GM10266 (cell line): ENCODE results near the gene PARN.

Source experiments
- DNase-seq: peaks from one replicate; pipeline ENCODE4 v3.0.0; 2012; ENCODE audit errors: extremely low spot score
- TF ChIP-seq, protein P1 (sequence below): IDR thresholded peaks from 2 replicates; pipeline ENCODE4 v1.5.1; 2012; ENCODE audit warnings: mild to moderate bottlenecking, low read depth; ENCODE audit not compliant: control insufficient read depth, insufficient read depth; ENCODE audit errors: missing control alignments

PARN gene

DNA sequence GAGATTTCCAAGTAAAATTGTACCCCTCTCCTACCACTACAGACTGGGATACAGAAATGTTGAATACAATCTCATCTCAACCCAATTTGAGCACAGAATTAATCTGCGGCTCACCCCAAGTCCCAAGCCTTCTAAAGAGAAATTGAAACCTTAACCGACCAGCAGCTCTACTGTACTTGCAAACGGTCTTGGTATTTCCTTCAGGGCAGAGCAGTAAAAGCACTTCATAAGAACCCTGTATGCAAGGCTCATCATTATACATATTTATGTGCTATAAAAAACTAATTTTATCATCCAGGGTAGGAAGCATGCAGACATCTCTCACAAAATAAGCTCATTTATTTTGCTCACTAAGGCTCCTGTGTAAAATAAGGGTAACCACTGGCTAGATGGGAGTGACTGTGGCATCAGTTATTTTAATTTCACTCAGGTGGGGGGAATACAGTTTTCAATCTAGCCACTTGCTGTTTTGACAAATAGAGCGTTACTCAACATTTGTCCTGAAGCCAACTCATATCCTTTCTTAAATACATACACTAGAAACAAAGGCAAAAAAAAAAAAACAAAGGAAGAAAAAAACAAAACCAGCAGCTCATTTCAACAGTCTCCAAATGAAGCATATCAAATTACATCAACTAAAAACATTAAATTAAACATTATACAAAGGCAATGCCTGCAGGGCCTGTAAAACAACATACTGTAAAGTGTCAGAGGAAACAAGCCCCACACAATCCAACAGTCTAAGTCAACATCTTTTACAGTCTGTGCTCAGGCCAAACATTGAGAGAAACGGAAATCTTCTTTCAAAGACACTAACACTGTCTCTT lies 65.0 kb downstream of the PARN start:
- DNase-seq = no peak
- TF ChIP-seq, protein P1, sequence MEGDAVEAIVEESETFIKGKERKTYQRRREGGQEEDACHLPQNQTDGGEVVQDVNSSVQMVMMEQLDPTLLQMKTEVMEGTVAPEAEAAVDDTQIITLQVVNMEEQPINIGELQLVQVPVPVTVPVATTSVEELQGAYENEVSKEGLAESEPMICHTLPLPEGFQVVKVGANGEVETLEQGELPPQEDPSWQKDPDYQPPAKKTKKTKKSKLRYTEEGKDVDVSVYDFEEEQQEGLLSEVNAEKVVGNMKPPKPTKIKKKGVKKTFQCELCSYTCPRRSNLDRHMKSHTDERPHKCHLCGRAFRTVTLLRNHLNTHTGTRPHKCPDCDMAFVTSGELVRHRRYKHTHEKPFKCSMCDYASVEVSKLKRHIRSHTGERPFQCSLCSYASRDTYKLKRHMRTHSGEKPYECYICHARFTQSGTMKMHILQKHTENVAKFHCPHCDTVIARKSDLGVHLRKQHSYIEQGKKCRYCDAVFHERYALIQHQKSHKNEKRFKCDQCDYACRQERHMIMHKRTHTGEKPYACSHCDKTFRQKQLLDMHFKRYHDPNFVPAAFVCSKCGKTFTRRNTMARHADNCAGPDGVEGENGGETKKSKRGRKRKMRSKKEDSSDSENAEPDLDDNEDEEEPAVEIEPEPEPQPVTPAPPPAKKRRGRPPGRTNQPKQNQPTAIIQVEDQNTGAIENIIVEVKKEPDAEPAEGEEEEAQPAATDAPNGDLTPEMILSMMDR = no peak

DNA sequence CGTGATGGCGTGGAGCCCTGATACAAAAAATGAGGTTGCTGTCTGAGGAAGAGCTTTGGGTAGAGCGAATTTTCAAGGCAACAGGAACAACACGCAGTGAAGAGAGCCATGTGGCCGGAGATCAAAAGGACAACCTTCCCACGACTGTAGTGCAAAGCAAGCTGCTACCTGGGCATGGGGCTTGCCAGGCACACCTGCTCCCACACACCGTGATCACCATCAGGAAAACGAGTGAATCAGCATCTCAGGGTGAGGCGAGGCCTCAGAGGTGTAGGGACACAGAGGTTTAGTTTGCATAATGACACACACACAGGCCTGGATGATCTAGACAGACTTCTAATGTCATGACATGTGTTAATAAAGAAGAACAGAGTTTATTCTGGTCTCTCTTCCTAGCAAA lies 65.7 kb downstream of the PARN start:
- DNase-seq = no peak
- TF ChIP-seq, protein P1 = no peak

DNA sequence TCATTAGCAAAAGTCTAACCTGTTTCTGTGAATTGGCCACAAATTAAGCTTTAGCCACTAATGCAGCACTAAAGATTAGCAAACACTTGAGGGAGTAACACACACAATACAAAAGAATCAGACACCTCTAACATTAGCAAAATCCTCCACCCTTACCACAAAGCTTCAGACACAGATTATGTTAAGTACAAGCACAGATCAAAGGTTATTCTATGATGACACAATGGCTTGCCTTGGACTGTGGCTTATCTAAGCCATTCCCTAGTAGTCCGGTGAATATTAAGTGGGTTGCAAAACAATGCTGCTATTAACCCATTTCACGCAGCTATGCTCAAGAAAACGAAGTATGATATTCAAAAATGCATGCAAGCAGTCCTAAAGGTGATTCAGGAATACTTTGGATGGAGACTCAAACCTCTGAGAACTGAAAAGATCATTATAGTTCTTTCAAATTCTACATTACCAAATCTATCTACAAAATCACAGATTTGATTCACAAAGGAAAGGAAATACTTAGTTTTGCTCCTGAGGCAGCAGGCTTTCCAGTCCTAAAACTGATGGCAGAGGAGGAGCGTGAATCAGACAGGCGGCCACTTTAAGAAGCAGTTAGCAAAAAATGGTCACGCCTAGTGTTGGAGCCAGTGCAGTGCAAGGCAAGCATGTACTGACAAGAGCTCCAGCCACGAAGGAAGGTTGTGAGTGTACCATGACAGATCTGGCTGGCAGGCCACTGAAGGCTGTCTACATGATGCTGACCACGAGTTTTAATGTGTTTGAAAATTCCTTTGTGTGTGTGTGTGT lies 67.2 kb downstream of the PARN start:
- DNase-seq = no peak
- TF ChIP-seq, protein P1 = no peak

DNA sequence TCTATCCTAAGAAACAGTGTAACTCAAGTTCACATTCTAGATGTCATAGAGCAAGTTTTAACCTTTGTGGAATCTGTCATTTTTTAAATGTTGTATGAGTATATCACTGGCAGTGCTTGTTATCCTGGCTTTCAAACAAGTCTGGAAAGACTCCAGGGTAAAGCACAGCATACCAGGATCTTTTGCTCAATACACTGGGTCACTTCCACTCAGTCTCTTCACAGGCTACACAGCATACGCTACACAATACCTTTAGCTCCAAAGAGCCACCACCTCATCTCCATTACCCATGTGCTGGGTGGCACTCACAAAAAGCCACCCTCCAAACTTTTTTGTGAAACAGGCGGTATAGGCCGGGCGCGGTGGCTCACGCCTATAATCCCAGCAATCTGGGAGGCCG lies 69.5 kb downstream of the PARN start:
- TF ChIP-seq, protein P1 = no peak
- DNase-seq = no peak

DNA sequence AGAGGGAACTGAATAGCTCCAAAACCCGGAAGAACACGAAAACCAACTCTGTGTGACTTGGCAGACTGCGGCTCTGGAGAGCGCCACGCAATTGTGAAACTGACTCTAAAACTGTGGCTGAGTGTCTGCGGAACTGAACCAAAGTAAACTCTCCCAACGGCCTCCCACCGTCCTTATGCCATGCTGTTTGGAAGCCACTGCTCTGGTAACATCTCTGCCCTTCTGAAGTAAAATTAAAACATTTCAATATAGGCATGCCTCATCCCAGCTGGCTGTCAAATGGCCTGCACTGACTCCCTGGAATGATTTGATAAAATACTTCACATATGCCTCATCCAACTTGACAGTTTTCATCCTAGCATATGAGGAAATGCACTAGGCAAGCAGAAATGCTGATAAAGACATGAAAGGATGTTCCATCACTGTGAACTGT lies 70.2 kb downstream of the PARN start:
- DNase-seq = no peak

DNA sequence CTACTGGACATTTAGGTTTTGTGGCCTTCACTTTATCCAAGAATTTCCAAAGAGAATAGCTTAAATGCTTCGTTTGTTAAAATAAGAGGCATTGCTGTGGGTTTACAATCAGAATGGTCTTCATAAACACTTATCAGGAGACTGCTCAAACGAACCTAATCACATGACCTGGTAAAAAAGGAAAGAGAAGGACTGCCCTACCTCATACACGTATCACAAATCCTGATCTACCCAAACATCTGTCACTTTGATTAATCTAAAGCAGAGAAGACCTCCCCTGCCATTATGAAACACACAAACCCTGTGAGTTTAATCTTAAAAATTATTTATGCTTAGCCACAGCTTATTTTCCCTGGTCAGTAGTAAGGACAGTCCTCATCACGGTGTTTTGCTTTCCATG lies 76.6 kb downstream of the PARN start:
- TF ChIP-seq, protein P1 = no peak
- no peak for DNase-seq

More for the DNA sequence above, 70.2 kb downstream of the PARN start:
- TF ChIP-seq, protein P1 = no peak

DNA sequence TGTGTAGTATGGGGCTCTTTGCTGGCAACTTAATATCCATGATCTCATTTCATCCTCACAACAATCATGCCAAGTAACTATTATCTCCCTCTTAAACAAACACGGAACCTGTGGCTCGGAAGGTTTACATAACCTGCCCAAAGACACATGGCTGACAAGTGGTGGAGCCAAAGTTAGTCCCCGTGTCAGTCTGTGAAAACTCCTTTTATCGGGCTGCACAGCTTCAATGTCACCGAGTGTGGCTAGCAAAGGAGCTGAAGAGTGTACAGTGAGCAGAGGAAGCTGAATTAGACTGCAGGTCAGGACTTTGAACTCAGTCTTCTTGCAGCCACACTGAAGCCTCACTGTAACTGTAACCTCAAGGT lies 80.3 kb downstream of the PARN start:
- TF ChIP-seq, protein P1 = no peak
- DNase-seq = no peak
